Calu3 (cell line): ENCODE results near the gene TSR1. TPM values are rescaled to one million over a fixed set of nuclear protein-coding genes. Genes with fewer than 3 reads are reported as not detected.

ENCODE experiments used
- BruUV-seq: library from RNA; stranded (reverse); fragments of 400-500 nt; replicated peaks from 2 replicates; lab custom pipeline; 2021; lab: Mats Ljungman, UMichigan
- CTCF ChIA-PET: fragments of 300-600 bp; sonication (Branson Sonifier 250); formaldehyde crosslinking; loops from one replicate; lab custom pipeline; 2022; ENCODE audit warnings: antibody characterized with exemption; lab: Charles Lee
- DNase-seq: peaks from one replicate; pipeline ENCODE4 v3.0.0; 2022
- H3K27ac Mint-ChIP-seq: one replicate; pipeline ENCODE4 v1.8.0; 2022; ENCODE audit warnings: mixed read lengths; ENCODE audit not compliant: unreplicated experiment
- H3K27me3 Mint-ChIP-seq: one replicate; pipeline ENCODE4 v1.8.0; 2022; ENCODE audit warnings: mixed read lengths; ENCODE audit not compliant: unreplicated experiment
- H3K36me3 Mint-ChIP-seq: one replicate; pipeline ENCODE4 v1.8.0; 2022; ENCODE audit warnings: mild to moderate bottlenecking, moderate library complexity, mixed read lengths; ENCODE audit not compliant: insufficient read depth, unreplicated experiment
- H3K4me1 Mint-ChIP-seq: one replicate; pipeline ENCODE4 v1.8.0; 2022; ENCODE audit warnings: mild to moderate bottlenecking, low read depth, mixed read lengths; ENCODE audit not compliant: unreplicated experiment
- H3K4me3 Mint-ChIP-seq: one replicate; pipeline ENCODE4 v1.8.0; 2022; ENCODE audit warnings: mild to moderate bottlenecking, low read depth, moderate library complexity, mixed read lengths; ENCODE audit not compliant: unreplicated experiment
- H3K9me3 Mint-ChIP-seq: one replicate; pipeline ENCODE4 v1.8.0; 2022; ENCODE audit warnings: low read depth, mixed read lengths; ENCODE audit not compliant: unreplicated experiment
- intact Hi-C: fragments of 100-400 bp; cut with micrococcal nuclease; formaldehyde crosslinking; loops from one replicate; pipeline ENCODE4 v1.10.0; 2022; ENCODE audit not compliant: unreplicated experiment
- total RNA-seq: library from RNA; stranded (reverse); gene quantifications from 2 replicates; pipeline ENCODE4 v1.2.3, GENCODE V29; 2022
- TF ChIP-seq, protein P1 (sequence below): fragments of 200-600 bp; IDR thresholded peaks from one replicate; pipeline ENCODE4 v1.8.0; 2022; ENCODE audit warnings: antibody characterized with exemption; ENCODE audit not compliant: unreplicated experiment

The TSR1 gene
- total RNA-seq, 1 experiment from 2014 or later: 34.3 TPM

- CTCF ChIA-PET: interaction anchor here (0.7 kb wide), 1 partner anchor 8 kb away, joined by 5 read pairs; no protein-coding TSS in a partner anchor
- TF ChIP-seq, protein P1, sequence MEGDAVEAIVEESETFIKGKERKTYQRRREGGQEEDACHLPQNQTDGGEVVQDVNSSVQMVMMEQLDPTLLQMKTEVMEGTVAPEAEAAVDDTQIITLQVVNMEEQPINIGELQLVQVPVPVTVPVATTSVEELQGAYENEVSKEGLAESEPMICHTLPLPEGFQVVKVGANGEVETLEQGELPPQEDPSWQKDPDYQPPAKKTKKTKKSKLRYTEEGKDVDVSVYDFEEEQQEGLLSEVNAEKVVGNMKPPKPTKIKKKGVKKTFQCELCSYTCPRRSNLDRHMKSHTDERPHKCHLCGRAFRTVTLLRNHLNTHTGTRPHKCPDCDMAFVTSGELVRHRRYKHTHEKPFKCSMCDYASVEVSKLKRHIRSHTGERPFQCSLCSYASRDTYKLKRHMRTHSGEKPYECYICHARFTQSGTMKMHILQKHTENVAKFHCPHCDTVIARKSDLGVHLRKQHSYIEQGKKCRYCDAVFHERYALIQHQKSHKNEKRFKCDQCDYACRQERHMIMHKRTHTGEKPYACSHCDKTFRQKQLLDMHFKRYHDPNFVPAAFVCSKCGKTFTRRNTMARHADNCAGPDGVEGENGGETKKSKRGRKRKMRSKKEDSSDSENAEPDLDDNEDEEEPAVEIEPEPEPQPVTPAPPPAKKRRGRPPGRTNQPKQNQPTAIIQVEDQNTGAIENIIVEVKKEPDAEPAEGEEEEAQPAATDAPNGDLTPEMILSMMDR: no peak
- Mint-ChIP-seq H3K27me3 (no peaks in the 10 kb centered on the region), H3K4me1 (no peaks in the 10 kb centered on the region), H3K9me3 (no peaks in the 10 kb centered on the region), H3K4me3 (no peak overlapping the region), H3K27ac (no peak overlapping the region), H3K36me3 (peaks cover 36% of the 10 kb centered on the region)
- BruUV-seq: no TSS peak
- intact Hi-C loops: no loop called here
- DNase-seq: no peak
Observed at GRCh38 chr17:2371183-2372130, 35.2 kb upstream of the TSR1 start.

DNA sequence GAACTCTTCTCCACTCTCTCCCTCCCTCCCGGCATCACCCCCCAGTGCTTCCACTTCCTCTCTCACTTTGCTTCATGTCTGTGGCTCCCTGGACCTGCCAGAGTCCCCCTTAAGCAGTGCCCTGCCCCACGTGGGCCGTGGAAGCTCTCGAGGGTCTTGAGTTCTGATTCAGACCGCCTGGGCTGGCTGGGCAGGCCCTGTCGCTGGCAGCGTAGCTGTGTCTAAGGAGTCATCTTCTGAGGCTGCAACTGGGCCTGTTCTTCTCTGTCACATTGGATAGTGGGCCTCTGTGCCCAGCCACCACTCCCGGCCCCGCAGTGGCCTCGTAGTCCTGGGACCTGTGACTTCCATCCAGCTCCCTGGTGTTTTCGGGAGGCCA lies 33.9 kb upstream of the TSR1 start:
- Mint-ChIP-seq H3K27ac (no peak overlapping the region), H3K36me3 (peaks cover 36% of the 10 kb centered on the region), H3K27me3 (no peaks in the 10 kb centered on the region), H3K4me3 (no peak overlapping the region), H3K4me1 (no peaks in the 10 kb centered on the region), H3K9me3 (no peaks in the 10 kb centered on the region)
- intact Hi-C loops: no loop called here
- no peak for DNase-seq
- BruUV-seq: no TSS peak
- TF ChIP-seq, protein P1: no peak
- CTCF ChIA-PET: interaction anchor here (0.6 kb wide), 1 partner anchor 9 kb away, joined by 4 read pairs; no protein-coding TSS in a partner anchor

DNA sequence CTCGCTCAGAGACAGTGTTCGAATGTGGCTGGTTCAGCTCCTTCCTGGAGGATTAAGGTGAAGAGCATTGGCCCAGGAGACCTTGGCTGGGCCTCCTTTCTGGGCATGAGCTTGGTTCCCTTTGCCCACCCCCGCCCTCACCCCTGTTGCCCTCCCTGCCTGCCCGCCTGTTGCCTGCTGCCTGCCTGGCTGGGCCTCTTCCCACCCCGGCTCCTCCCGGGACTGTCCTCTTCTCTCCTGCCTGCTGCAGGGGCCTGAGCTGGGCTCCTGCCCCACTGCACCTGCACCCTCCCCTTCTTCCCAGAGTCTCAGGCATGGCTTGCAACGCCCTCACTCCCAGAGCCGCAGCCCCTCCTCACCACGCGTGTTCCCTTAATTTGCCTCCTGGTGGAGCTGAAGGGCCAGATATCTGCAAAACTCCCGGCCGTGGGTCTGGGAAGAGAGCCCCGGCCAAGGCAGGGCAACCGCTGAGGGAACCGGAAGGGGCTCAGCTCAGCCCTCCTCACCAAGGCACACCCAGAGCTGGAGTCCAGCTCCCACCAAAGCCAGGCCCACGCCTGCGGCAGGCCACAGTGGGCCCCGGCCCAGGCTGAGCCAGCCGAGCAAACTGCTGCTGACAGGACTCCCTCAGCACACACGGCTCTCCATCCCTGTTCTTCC lies 33.4 kb upstream of the TSR1 start:
- CTCF ChIA-PET: interaction anchor here (0.6 kb wide), 1 partner anchor 8 kb away, joined by 4 read pairs; no protein-coding TSS in a partner anchor
- DNase-seq: no peak

DNA sequence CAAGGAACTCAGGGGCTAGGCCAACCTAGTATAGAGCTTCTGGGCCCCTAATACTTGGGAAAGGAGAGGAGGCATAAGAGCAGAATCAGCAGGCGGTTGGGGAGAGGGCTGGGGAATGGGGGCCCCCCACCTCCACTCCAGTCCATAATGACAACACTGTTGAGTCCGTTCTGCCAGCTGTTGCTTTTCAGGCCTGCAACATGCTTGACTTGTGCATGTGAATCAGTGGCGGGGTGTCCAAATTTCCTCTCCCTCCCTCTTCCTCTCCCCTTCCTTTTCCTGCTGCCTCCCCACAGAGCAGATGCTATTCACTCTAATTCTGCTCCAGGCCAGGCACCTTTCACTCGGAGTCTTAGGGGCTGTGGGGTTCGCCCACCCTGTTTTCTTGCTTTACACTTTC lies 32.8 kb upstream of the TSR1 start:
- Mint-ChIP-seq H3K4me3 (no peak overlapping the region), H3K27ac (no peak overlapping the region), H3K9me3 (no peaks in the 10 kb centered on the region), H3K36me3 (peaks cover 37% of the 10 kb centered on the region), H3K27me3 (no peaks in the 10 kb centered on the region), H3K4me1 (no peaks in the 10 kb centered on the region)
- CTCF ChIA-PET: no interaction called here
- no TSS peak for BruUV-seq
- intact Hi-C loops: no loop called here
- TF ChIP-seq, protein P1: no peak
- no peak for DNase-seq

More for the DNA sequence above, 33.4 kb upstream of the TSR1 start:
- Mint-ChIP-seq H3K27ac (no peak overlapping the region), H3K4me3 (no peak overlapping the region), H3K36me3 (peaks cover 40% of the 10 kb centered on the region), H3K4me1 (no peaks in the 10 kb centered on the region), H3K27me3 (no peaks in the 10 kb centered on the region), H3K9me3 (no peaks in the 10 kb centered on the region)
- intact Hi-C loops: no loop called here
- TF ChIP-seq, protein P1: no peak
- BruUV-seq: no TSS peak
